Activated CD8-positive, alpha-beta memory T cell treated with anti-CD3 and anti-CD28 coated beads for 1 hour (primary cell): Measurements from ENCODE around the gene TRIM47.
"Not testable (repeated sequence)": the region's sequence is repeated elsewhere in the genome, so short reads cannot be mapped to it uniquely, and the experiment has no call there.

Experiments
- DNase-seq, 2 donors: peaks; one replicate each; pipeline ENCODE4 v3.0.0-alpha.2; 2020; ENCODE audit warnings: low read depth in 1 of 2; ENCODE audit errors: extremely low read depth in 1 of 2

TRIM47 gene

DNA sequence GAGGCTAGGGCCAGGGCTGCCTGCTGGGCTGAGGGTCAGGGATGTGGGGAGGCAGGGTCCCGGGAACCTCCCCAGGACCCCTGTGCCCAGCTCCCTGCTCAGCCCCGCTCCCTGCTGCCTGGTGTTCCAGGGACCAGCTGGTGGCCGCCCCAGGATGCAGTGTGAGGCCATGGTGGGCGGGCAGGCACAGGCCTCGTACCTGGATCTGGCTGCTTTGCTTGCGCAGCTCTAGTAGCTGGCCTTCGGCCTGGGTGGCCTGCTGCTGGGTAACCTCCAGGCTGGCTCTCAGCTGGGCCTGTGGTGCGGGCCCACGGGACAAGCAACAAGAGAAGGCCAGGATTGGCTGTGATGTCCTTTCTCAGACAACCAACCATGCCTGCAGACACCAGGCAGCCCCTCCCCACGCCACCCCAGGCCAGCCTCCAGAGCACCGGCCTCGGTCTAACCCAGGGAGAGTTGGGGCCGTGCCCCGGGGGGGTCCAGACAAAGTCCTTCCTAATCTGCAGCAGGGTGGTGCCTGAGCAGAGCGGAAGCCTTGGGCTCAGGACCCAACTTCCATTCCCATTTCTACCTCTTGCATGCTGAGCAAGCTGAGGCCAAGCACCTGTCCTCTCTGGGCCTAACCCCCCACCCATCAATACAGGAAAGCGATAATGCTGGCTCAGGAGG is 14.3 kb upstream of the TRIM47 start:
- no peak for DNase-seq

DNA sequence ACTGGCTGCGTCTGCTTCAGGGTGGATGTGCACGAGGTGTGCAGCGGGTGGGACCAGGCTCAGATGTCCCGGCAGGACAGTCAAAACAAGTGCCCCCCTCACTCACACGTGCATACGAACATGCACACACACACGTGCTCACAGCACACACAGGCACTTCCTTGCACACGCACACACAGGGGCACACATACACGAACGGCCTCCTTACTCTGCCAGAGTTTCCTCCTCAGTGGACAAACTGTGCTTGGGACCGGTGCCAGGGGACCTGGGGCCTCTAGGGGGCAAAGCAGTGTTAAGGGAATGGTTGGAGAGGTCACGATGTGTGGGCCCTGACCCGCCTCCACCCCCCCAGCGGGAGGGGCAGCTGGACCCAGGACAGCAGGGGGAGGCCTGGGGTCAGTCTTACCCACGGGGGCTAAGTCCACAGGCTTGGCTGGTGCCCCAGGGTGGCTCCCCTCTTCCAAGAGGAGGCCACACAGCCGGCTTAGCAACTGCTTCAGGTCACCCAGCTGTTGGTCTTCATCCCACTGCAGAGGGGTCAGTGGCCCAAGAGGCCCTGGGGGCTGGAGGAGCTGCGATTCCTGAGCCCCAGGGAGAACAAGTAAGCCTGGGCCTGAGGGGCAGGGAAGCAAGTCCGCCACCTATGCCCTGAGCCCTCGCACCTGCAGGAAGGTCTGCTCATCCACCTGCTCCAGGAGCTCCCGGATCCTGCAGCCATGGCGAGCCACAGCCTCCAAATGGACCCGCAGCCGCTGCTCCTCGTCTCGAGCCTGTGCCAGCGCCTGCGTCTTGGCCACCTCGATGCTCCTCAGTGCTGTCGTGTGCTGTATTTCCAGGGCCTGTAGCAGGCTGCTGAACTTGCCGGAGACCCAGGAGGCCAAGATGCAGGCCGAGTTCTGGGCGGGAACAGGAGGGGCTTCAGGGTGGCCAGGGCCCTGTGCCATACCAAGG is 13.5 kb upstream of the TRIM47 start:
- no peak for DNase-seq

DNA sequence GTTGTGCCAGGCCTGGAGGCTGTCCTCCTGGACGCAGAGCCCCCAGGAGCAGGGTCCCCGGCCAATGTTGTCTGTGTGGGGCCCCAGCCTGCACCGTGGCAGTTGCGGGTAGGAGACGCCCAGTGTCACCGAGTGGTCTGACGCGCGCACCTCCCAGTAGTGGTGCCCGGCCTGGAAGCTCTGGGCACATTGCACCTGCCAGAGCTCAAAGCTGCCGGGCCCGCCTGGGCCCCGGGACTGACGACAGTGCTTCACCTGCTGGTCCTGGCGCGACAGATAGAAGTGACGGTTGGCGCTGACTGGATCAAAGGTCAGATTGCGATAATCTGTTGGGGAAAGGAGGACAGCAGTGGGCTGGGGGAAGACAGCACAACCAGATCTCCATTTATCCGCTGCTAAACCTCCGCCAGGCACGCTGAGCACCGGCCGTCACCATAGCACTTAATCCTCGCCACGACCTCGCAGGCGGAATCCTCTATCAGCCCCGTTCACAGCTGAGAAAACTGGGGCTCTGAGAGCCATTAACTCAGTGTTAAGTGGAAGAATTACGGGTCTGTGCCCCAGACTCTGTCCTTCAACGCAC is 12.7 kb upstream of the TRIM47 start:
- DNase-seq: no peak

DNA sequence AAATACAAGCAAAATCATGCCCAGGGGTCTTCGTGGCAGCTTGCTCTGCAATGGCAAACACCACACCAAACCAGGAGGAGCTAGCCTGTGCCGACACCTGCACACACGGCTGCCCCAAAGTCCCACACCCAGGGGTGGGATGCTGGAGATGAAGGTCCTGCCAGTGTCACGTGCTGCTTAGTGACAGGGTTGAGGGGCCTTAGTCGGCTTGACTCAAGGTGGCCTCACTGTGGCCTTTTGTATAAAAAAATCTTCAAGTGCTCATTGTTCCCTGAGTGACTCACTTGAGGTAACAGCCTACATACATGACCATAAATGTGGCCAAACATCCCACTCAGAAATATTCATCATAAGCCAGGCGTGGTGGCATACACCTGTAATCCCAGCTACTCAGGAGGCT is 11.1 kb upstream of the TRIM47 start:
- no peak for DNase-seq

DNA sequence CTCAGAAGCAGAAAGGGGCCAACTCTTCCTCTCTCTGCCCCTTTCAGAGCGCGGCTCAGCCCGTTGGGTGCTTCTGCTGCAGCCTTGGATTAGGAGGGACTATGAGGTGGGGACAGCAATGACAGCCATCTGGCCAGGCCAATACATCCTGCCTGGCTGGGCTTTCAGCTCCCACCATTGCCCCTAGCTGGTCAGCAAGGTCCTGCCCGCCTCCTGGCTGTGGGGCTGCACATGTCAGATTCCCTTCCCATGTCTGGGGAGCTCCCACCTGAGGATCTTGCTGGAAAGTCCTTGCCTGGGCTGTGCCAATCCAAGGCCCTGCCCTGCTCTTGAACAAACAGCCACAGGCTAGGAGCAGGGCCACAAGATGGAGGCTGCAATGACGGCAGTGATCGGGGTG is 10.1 kb upstream of the TRIM47 start:
- DNase-seq: no peak

DNA sequence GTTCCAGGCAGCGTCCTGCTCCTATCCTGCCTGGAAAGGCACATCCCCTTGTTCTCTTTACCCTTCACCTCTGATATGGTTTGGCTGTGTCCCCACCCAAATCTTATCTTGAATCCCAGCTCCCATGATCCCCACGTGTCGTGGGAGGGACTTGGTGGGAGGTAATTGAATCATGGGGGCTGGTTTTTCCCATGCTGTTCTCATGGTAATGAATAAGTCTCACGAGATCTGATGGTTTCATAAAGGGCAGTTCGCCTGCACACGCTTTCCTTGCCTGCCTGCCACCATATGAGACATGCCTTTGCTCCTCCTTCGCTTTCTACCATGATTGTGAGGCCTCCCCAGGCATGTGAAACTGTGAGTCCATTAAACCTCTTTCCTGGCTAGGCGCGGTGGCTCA is 7.5 kb upstream of the TRIM47 start:
- not testable (repeated sequence) for DNase-seq

DNA sequence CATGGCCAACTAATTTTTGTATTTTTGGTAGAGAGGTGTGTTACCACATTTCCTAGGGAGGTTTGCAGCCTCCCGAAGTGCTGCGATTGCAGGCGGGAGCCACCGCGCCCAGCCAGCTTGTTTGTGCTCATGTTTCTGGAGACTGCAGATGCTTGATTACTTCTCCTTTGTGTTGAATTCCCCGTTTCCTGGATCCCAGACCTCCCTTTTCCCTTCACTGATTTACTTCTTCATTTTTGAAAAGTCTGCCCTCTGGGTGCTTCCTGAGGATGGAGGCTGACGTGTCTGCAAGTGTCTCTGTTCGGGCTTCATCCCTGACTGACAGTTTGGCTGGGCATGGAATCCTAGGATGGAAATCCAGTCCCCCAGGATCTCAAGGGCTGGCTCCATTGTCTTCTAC is 7.0 kb upstream of the TRIM47 start:
- DNase-seq: no peak

DNA sequence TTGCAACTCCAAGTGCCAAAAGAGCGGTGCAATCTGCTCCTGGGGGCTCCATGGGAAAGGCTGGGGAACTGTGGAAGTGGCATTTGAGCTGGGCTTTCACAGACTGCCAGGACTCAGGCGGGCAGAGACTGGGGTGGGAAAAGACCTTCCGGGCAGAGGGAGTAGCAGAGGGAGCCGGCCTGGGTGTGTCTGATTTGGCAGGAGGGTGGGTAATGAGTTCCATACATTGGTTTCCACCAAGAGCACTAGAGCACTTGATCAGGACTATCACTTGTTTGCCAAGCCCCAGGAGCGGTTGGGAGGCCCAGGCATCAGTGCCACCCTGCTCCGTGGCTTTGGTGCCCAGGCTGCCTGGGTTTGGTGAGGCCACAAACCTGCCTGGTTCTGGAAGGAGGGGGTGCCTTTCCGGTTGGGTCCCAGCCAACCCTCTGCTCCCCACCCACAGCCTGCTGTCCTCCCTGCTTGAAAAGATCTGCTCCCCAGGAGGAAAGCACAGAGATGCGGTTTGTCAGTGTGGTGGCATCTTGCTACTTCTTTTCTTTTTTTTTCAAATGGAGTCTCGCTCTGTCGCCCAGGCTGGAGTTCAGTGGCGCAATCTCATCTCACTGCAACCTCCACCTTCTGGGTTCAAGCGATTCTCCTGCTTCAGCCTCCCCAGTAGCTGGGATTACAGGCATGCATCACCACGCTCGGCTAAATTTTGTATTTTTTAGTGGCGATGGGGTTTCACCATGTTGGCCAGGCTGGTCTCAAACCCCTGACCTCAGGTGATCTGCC is 3.5 kb upstream of the TRIM47 start:
- no peak for DNase-seq

DNA sequence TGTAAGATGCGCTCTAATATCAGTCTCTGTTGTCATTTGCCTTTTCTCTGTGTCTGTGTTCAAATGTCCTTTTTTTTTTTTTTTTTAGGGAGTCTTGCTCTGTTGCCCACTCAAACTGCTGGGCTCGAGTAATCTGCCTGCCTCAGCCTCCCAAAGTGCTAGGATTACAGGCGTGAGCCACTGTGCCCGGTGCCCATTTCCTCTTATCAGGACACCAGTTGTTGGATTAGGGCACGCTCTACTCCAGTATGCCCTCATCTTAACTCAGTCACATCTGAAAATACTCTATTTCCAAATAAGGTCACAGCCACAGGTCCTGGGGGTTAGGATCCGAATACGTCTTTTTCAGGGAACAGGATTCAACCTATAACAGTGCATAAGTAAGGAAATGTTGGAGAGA is 1.9 kb upstream of the TRIM47 start:
- no peak for DNase-seq

DNA sequence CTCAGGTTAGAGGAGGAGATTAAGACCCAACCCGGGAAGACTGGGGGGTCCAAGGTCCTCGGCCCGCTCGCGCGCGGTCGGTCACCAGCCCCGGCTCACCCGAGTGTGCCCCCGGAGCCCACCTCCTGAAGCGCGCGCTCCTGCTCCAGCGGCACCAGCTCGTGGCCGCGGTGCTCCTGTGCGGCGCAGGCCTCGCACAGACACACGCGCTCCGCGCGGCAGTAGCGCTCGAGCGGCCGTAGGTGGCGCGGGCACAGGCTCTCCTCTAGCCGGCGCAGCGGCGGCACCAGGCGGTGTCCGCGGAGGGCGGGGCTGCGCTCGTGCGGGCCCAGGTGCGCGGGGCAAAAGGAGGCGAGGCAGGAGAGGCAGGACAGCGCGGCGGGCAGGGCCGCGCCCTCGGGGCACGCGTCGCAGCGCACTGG is 618 bp downstream of the TRIM47 start:
- peak; percentile 27 to 45 for DNase-seq

DNA sequence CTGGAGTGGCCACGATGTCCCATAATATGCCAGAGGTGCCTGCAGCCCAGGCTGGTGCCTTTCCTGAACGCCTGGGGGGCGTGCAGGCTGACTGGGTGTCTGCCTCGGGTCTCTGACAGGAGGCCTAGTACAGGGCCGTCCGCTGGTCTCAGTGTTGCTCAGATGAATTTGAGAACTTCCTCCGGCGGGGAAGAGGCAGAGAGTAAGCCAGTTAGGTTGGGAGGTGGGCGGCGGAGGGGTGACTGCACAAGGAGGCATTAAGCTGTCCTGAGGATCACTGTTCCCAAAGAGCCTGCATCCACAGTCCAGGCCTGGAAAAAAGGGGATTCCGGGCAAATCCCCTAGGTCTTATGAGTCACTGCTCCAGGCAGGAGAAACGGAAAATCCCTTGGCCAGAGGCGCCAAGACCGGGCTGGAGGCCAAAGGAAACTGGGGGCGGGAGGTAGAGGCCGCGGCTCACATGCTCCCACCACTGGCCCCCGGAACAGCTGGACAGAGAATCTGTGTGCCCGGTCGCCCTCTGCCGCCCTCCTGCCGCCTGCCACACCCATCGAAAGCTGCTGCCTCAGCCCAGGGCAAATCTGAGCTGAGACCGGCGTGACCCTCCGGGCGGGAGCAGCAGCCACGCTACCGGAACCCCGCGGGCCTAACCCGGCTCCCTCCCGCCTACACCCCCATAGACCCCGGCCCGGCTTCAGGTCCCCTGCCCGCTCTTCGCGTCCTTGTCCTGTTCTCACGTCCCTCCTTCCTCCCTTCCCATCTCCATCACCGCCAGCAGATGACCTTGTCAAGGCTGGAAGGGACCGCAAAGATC is 1.2 kb downstream of the TRIM47 start:
- no peak for DNase-seq

DNA sequence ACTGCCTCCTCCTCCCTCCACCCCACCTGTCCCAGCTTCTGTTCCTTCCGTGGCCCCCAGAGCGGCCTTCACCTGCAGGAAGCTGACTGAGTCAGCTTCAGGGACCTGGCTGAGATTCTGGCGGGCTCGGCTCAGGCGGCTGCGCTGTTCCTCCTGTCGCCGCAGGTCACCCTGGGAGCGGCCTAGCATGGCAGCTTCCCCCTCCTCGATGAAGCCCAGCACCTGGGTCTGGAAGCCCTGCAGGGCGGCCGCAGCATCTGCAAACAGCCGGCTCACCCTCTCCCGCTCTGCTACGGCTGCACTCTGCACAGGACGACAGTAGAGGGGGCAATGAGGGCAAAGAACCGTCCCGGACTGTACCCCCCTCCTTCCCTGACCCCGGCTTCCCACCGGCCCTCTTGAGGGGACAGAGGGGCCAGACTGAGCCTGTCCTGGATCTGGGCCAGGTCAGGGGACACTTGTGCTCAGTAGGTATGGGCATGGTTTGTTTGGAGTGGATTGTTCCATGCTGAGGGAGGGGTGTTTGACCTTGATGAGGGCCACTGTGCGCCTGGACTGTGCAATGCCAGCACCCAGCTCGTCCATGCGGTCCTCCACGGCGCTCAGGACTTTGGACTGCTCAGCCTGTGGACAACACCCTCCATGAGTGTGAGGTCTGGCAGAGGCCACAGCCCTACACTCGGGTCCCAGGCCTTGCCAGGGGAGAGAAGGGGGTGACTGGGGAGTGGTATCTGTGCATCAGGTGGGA is 2.0 kb downstream of the TRIM47 start:
- peak; percentile 62 to 64 for DNase-seq

DNA sequence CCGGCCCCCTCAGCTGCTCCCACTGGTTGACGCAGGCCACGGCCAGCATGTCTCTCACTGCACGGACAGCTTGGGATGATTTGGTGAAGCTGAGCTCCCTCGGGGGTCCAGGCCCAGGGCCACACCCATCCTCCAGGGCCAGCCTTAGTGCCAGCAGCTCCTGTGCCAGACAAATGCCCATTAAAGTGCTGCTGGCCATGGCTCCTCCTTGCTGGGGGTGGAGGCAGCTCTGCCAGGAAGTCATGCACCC is 2.5 kb downstream of the TRIM47 start:
- DNase-seq: no peak

DNA sequence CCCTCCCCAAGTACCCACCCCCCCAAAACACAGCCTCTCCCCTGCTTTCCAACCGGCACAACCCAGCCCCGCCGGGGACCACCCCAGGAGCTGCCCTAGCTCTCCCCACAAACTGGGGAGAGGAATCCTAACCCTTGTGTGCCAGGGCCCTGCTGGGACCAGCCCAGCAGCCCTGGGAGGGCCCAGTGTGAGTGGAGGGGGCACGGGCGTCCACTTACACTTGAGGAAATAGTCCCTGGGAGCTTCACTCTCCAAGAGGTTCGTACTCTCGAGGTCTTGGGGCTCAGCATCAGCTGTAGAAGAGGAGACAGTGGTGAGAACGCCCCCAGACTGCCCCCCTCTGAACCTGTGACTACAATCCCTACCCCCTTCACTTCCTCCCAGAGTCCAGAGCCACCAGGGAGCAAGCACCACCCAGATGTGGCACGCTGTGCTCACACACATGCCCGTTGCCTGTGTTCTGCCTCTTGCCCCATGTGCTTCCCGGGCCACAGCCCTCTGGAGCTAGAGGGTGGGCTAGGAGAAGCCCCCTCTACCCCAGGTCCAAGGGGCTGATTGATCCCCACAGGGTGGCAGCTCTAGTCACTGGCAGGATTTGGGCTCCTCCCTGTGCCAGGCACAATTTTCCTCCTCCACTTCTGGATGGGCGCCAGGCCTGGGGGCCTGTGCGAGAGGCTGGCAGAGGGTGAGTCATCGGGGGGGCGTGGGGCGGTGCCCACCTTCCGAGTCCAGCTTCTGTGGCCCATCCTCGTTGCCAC is 3.0 kb downstream of the TRIM47 start:
- no peak for DNase-seq

DNA sequence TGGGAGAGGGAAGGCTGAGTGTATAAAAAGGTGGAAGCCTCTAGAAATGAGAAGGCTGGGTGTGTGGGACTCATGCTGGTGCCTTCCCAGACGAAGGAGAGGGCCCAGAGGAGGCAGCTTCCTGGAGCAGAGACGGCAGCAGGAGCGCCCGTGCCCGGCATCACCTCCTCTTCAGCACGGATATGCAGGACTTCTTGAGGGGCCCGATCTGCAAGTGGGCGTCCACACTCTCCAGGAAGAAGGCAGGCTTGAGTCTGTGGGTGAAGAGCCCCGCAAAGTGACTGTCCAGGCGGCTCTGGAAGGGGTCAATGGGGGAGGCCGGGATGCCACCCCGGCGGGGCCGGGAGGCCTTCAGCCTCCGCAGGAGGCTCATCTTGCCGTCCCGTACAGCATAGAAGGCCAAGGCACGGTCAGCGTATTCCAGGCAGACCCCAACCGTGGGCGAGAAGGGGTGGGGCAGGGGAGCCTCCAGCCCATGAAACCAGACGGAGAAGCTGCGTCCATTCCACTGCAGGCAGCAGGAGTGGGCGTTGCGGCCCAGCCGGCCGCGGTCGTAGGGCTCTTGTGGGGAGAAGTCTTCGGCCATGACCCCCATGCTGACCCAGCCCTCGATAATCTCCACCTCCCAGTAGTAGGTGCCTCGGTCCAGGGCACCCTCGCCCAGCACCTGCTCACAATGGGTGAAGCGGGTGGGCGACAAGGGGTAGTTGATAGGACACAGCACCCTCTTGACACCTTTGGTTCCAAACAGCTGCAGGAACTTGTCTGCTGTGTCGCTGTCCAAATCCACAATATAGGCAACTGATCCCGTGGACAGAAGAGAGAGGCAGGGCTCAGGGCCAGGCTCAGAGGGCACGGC is 3.8 kb downstream of the TRIM47 start:
- DNase-seq: no peak

DNA sequence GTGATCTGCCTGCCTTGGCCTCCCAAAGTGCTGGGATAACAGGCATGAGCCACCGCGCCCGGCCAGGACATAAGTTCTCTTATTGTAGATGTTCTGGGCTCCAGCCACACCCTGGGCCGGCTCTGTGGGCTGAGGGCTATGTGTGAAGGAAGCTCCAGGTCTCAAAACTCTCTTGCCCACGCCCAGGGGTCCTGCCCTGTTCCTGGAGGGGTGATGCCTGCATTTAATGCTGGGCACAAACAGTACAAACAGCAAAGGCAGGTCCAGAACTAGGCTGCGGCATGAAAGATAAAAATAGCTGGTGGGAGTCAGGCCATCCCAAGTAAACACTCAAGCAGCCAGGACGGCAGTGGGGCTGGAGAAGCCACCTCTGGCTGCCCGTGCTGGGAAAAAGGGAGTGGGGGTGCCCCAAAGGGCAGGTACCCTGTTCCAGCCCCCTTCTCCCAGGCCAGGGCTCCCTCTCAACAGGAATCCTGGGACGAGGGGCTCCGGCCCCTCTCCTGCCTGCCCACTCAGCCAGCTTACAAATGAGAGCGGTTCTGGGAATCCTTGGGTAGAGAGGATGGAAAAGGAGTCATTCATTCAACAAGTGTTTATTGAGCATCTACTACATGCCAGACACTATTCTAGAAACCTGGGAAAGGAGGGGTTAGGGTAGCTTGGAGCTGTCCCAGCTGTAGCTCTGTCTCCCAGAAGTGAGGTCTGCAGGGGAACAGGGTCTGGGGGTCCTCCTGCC is 4.6 kb downstream of the TRIM47 start:
- DNase-seq: no peak
